Activated gamma-delta T cell (primary cell): ENCODE measurements around the gene TFCP2L1.
"Not testable (repeated sequence)": the region's sequence is repeated elsewhere in the genome, so short reads cannot be mapped to it uniquely, and the experiment has no call there.

ENCODE experiments used
- DNase-seq: peaks from one replicate; lab custom pipeline; 2025; lab: John Stamatoyannopoulos, UW

TFCP2L1 gene

DNA sequence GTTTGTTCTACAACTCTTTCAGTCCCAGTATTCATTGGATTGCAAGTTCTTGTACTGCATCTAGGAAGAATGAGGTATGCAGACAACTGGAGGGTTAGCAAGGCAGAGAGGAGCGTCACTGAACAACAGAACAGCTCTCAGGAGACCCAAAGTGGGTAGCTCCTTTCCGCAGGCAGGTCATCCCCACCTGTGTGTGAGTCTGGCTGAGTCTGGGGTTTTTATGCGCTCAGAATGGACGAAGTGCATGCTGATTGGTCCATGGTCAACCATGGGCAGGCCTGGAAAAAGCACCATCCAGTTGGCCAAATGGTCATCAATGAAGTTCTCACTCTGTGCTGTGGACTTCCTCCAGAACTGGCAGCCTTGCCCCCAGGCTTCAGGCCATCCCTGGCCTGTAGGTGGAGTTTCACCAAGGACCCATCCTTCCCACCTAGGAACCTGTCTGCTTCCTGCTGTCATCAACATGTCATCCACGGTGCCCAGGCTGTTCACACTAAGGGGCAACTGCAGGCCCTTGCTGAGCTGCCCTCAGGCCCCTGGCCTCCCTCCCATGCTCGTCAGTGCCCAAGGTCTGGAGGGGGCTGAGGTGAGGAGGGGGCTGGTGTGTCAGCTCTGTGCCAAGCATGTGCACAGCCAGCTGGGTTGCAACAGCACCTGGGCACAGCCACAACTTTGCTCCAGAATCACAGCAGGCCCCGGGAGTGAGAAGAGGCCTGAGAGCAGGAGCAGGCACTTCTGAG lies 11.1 kb upstream of the TFCP2L1 start:
- DNase-seq = no peak

DNA sequence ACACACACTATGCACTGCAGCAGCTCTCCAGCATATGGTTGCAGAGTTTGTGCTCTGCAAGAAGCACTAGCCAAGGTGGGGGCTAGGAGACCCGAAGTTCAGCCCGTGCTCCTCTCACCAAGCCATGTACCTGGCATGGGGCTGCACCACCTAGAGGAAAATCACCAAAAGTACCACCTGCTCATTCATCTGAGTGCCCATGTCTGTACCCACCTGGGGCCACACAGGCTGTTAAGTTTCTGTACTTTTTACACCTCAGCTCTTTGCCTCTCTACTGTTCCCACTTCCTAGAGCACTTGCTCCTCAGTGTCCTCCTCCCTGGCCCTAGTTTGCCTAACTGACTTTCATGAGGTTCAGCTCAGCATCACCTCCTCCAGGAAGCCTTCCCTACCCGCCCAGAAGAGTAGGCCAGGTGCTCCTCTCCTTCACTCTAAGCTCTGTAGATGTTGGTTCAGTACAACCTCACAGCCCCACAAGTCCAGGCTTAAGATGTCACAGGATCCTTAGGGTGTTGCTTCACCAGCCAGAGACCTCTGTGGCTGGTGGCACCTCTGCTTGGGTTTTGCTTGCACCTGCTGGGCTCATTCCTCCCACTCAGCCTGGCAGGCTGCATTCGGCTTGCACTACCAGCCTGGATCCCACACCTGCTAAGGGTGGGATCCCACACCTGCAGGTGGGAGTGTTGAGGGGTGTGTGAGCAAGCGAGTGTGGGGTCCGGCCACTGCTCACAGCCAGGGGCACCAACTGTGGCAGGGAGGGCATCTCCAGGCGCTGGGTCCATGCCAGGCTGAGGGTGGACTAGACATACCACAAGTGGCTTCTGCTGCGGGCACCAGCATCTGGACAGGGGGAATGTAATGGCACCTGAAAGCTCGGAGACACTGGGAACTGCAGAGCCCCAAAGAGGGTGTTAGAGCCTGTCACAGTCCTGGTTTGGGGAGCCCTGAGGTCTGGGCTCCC lies 10.2 kb upstream of the TFCP2L1 start:
- no peak for DNase-seq

DNA sequence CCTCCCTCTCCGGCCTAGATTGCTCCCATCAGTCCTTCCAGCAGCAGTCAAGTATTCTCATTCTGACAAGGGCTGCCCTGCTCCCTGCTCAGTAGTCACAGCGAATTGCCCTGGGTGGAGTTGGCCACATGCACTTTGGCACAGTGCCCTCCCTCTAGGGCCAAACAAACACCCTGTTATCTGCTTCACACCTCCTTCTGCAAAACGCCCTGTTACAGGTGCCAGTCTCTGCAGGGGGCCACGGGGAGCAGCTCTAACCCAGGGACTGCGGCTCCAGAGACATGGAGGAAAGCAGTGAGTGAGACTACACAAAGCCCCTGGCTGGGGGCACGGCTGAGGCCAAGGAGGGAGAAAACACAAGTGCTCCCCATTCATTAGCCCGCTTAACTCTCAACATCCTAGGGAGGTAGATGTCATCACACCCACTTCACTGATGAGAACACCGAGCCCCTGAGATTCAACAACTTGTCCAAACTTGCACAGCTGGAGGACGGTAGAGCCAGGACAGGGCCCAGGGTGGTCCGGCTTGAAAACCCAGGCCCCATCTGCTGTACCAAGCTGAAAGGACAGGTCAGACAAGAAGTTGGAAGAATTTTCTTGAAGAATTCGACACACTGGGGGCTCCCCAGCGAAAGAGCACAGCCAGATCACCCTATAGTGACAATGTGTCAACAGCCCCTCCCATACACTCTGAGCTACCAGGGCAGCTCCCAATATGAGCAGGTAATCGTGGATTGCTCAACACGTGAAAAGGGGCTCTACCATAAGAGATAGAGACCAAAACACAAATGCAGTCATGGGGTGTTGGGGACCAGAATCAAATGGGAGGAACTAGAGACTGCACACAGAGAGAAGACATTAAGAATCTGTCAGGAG lies 8.7 kb upstream of the TFCP2L1 start:
- DNase-seq = no peak

DNA sequence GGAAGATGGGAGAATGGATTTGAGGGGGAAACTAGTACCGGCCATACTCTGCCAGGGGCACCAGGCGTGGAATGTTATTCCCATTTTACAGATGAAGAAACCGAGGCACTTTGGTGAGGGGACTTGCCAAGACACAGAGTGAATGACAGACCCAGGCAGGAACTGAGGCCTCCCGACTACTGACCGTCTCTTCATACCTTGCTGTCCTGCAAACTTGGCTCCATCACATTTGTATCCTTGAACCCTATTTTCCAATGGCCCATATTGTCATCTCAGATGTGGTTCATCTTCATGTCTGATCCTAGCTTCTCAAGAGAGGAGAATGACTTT lies 6.2 kb upstream of the TFCP2L1 start:
- DNase-seq = no peak

DNA sequence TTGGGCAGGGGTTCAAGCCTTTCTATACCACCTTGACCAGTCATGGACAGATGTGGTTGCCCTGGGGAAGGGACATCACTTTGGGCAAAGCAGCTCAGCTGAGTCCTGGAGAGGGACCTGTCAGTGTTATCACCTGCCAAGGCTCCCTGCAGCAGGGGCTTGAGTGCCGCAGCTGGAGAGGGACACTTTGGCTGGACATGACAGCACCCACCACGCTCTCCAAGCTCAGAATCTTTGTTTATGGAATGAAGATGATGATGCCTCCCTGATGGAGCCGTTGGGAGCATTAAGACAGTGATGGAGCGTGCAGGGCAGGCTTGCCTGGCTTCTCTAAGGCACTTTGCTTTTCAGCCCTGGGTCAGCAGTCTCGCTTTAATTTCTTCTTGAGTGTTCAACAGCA lies 4.3 kb upstream of the TFCP2L1 start:
- no peak for DNase-seq

GRCh38 chr2:121288454-121289231 lies 3.6 kb upstream of the TFCP2L1 start:
- no peak for DNase-seq

DNA sequence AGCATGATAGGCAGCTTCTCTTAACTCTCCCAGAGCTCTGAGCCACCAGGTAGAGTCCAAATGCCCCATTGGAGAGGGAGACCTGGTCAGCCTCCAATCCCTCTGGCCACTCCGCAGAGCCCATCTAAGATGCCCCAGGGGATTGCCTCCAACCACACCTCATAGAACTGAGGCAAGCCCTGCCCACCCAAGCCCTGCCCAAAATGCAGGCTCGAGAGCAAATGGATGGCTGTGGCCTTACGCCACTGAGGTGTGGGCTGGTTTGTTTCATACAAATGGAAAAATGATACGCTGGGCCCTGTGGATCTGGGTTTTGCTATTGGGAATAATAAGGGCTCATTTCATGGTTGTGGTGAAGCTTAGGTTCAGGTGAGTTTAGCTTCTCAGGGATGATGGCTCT lies 3.0 kb upstream of the TFCP2L1 start:
- DNase-seq = no peak

- no peak for DNase-seq
These were observed 2.3 kb upstream of the TFCP2L1 start for GRCh38 chr2:121287146-121287798.

DNA sequence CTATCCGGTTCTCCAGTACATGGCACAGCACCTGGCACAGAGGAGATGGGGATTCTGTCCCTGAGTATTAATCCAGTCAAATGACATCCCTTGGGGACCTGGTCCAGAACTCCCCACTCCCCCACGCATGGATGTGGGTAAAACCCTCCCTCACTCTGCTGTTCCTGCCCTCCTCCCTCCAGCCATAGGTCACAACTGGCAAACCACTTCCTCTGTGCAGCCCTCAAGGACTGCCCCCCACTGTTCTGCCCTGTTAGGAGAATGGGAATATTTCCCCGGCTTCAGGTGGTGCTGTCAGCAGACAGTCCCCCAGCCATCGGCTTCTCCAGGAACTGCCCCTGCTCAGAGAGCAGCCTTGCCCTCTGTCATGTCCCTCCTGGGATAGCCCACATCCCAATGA lies 1.5 kb upstream of the TFCP2L1 start:
- DNase-seq = no peak

- DNase-seq = no peak
These were observed 924 bp upstream of the TFCP2L1 start for GRCh38 chr2:121285926-121286325.

DNA sequence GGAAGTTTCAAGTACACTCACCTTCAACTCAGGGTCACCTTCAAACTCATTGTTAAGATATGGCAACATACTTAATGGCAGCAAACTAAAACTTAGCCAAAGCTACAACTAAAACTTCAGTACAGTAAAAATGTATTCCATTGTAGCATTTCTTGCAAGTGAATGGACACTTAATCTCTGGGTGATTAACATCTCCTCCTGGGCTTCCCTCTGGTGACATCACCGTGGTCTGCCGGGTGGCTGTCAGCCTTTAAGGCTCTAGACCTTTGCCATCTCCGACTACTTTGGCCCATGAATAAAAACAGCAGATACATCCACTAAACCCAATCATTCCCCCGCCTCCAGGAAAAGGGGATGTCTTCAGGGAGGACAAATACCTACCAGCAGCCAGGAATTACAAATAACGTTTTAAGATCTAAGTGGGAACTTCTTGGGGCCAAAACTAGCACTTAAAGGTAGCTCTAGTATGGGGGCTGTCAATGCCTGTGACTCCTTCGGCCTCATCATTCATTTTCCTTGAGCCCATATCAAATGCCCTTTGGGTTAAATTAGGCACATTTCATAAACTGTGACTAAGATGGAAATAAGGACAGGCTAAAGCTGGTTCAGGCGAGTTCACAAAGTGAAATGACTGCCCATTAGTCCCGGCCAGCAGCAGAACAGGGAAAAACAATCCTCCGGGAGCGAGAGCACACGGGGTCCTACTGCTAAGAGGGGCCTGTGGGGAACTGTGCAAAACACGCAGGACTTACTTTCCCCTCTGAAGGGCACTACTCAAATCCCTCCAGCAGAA lies 1.1 kb downstream of the TFCP2L1 start:
- DNase-seq = no peak

- no peak for DNase-seq
These were observed 2.1 kb downstream of the TFCP2L1 start for GRCh38 chr2:121282800-121283385.

- no peak for DNase-seq
These were observed 3.3 kb downstream of the TFCP2L1 start for GRCh38 chr2:121281694-121282093.

- no peak for DNase-seq
These were observed 3.9 kb downstream of the TFCP2L1 start for GRCh38 chr2:121281107-121281506.

DNA sequence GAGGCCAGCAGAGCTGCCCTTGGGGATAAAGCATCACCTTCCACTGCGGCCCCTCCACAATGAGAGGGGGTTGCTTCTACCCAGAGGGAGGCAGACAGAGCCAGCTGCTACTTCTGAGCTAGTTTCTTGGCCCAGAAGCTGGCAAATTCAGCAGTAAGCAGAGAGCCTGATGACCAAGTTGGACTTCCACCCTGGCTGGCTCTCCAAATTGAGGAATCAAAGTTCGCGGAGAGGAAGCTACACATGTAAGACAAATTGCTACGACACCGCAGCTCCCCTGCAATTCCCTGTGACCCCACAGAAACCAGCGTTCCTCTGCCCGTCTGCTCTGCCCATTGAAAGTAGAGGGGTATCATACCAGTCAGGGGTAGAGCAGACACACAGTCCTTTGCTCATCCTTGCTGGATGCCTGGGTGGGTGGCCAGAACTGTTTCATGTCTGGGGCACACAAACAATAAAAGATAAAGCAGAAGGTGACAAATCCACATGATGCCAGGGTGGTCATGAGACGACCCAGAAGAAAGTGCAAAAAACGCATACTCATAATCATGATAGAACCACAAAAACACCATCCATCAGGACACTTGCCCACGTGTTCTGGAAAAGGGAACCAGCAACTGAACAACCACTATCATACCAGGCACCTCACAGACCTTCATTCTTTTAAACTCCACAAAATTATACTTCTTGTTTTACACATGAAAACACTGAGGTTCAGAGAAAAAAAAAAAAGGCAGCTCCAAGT lies 5.4 kb downstream of the TFCP2L1 start:
- DNase-seq = no peak

- no peak for DNase-seq
These were observed 8.7 kb downstream of the TFCP2L1 start for GRCh38 chr2:121276341-121276740.

- DNase-seq = no peak
These were observed 11.9 kb downstream of the TFCP2L1 start for GRCh38 chr2:121273116-121273515.

- no peak for DNase-seq
These were observed 12.4 kb downstream of the TFCP2L1 start for GRCh38 chr2:121272596-121272995.

- DNase-seq = not testable (repeated sequence)
These were observed 15.6 kb downstream of the TFCP2L1 start for GRCh38 chr2:121269436-121269835.
